Stimulated activated CD8-positive, alpha-beta memory T cell treated with anti-CD3 and anti-CD28 coated beads, Interleukin-12 subunit alpha, Interleukin-12 subunit beta, amount 100 ng/mL, for 4 hours (primary cell): ENCODE results near the gene PRSS23.
A peak's percentile ranks its signal among the peaks of the same experiment; 100 is the strongest.
"Not testable (repeated sequence)": the region's sequence is repeated elsewhere in the genome, so short reads cannot be mapped to it uniquely, and the experiment has no call there.

Source experiments
- DNase-seq: peaks from one replicate; pipeline ENCODE4 v3.0.0-alpha.2; 2020; ENCODE audit warnings: low read depth

The PRSS23 gene, protein sequence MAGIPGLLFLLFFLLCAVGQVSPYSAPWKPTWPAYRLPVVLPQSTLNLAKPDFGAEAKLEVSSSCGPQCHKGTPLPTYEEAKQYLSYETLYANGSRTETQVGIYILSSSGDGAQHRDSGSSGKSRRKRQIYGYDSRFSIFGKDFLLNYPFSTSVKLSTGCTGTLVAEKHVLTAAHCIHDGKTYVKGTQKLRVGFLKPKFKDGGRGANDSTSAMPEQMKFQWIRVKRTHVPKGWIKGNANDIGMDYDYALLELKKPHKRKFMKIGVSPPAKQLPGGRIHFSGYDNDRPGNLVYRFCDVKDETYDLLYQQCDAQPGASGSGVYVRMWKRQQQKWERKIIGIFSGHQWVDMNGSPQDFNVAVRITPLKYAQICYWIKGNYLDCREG

DNA sequence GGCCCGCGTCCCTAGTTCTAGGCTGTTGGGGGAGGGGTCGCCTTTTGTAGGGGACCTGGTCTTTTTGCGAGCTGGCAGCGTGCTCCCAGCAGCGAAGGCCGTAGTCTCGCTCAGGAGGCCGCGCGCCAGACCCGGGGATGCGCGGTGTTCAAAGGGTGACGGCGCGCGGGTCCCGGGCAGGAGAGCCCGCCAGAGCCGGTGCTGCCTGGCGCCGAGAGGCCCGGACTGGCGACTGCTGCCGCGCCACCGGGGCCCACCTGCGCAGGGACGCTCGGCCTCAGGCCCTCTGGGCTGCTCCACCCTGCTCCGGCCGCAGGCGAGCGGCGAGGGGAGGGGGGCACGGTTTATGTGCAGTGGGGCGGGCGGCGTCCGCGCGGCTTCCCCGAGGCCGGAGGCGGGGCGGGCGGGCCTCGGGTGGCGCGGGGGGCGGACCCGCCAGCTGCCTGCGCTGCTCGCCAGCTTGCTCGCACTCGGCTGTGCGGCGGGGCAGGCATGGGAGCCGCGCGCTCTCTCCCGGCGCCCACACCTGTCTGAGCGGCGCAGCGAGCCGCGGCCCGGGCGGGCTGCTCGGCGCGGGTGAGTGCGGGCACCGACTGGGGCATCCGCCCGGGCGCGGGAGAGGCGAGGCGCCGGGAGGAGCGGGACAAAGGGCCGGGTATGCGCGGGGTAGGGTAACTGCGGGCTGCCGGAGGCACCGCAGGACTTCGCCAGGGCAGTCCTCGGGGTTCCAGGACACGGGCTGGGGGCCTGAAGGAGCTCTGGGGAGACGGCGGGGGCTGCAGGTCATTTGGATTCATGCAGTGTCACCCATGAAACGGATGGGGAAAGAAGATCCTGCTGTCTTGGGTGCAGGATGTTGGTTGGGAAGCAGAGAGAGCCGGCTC is at the start of gene PRSS23:
Gene PRSS23, plus strand, starts transcription at position 467 of the 884 bp plus-strand sequence. CDS start 7,102 bp downstream, outside the sequence.
- DNase-seq = peak; percentile 16

DNA sequence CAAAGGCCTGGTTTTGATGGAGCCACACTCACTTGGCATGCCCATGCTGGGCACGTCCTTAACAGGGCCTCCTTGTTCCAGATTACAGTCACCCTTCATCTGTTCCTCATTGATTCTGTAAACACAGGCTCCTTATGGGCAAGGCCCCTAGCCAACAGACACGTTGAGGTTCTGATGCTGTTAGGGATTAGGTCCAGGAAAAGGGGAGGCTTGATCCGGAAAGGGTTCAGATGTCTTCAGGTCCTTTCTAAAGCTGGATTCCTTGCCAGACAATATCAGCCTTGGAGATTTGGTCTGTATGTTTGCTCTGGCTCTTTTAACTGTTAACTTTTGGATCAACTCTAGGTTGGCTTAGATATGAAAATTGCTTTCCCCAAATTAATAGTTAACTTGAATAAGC is 46.9 kb upstream of the PRSS23 start:
- DNase-seq = no peak

DNA sequence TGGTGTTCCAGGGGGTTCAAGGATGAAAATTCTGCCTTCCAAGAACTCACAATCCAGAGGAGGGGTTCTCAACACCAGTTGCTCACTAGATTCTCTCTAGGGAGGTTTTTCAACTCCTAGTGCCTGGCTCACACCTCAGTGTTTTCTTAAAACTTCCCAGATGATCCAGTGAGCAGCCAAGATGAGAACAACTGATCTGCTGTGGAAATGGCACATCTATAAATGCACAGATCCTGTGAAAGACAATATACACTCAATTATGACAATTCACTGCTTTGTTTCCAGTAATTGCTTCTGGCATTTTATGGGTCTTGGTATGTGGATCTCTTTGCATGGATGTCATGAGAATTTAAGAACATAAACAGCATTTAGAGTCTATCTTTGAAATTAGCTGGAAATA is 45.2 kb upstream of the PRSS23 start:
- DNase-seq = no peak

DNA sequence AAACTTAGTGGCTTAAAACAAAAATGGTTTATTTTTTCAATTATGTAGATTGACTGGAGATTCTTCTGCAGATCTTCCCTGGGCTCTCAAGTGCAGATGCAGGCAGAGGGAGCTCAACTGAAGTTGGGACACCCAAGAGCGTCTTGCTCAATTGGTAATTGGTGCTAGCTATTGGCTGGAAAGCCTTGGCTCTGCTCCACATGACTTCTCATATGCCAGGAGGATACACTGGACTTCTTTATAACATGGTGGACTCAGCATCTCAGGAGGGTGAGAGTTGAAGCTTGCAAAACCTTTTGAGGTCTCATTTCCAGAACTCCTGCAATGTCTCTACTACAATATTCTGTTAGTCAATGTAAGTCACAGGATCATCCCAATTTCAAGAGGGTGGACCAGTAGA is 42.2 kb upstream of the PRSS23 start:
- no peak for DNase-seq

DNA sequence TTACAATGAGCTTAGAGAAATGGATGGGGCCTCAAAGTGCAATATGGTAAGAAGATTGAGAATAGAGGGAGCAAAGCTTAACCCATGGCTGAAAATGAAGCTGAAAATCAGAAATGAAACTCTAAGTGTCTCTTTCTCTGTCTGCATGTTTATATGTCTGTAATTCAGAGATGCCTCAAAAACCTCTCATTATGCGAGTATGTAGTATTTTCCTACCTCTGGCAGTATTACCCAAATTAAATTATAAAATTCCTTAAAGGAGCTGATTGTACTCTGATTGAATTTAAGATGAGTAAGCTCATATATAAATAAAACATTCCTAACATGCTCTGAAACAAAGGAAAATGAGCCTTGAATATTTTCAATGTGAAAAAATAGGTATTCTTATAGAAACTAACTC is 39.8 kb upstream of the PRSS23 start:
- no peak for DNase-seq

DNA sequence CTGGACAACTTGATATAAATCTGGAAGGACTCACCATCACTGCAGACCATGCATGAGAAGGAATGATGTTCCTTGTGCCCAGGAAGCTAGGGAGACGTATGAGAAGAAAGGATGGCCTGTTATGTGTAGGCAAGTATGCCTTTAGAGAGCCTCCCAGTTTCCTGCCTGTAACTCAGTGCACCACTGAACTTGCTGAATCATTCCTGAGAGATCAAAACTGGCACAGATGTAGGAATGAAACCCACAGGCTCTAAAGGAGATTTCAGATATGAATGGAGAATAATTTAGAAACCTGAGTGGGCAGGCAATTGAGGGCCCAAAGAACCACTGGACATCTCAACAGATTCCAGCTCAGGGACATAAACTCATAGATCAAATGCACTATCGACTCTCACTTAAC is 38.4 kb upstream of the PRSS23 start:
- DNase-seq = no peak

DNA sequence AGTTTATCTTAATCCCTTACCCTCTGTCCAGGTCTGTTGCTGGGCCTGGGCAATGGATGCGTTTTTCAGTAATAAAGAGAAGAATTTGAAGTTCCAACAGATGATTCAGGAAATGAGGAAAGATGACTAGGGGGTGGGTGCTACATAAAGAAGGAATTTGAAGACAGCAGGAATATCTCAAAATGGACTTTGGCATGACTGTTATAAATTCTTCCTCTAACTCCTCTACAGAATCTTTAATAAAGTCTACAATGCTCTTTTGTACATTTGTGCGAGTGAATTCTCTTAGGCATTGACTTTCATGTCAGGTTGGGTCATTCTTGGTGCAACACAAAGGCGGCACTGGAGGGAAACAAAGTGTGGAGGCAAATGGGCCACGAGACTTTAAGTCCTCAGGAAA is 35.1 kb upstream of the PRSS23 start:
- DNase-seq = no peak

DNA sequence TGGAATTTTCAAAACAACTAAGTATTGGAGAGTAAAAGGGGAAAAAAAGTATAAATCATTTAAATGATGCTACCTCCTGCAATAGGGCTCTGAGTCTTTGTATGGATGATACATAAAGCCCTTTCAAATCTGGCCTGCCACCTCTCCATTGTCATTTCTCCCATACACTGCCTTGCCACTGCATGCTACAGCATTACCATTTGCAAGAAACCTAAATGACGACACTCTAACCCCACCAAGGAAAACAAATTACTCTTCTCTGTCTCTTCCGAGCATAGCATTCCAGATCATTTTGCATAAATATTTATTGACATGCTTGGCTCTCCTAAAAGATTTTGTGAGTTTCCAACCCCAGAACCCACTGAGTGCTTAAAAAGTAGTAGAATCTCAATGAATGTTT is 34.5 kb upstream of the PRSS23 start:
- no peak for DNase-seq

DNA sequence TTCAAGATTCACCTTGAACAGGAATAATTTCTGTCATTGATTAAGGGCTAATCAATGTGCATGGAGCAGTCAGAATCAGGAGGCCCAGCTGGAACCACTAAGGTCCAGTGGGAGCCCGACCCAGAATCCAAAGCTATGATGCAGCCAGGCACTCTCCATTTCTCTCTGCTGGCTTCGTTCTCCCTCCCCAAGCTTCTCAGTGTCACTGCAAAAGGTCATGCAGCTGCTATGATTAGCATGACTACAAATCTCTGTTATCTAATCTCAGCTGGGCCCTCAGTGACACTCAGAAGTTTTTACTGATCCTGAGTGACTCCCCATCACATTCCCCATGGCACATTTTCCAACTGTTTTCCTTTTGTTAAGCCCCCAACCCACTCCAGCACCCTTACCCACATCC is 31.1 kb upstream of the PRSS23 start:
- no peak for DNase-seq

DNA sequence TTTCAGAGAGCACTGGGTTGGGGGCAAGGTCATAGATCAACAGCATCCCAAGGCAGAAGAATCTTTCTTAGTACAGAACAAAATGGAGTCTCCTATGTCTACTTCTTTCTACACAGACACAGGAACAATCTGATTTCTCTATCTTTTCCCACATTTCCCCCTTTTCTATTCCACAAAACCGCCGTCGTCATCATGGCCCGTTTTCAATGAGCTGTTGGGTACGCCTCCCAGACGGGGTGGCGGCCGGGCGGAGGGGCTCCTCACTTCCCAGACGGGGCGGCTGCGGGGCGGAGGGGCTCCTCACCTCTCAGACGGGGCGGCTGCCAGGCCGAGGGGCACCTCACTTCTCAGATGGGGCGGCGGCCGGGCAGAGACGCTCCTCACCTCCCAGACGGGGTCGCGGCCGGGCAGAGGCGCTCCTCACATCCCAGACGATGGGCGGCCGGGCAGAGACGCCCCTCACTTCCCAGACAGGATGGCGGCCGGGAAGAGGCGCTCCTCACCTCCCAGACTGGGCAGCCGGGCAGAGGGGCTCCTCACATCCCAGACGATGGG is 29.8 kb upstream of the PRSS23 start:
- not testable (repeated sequence) for DNase-seq

DNA sequence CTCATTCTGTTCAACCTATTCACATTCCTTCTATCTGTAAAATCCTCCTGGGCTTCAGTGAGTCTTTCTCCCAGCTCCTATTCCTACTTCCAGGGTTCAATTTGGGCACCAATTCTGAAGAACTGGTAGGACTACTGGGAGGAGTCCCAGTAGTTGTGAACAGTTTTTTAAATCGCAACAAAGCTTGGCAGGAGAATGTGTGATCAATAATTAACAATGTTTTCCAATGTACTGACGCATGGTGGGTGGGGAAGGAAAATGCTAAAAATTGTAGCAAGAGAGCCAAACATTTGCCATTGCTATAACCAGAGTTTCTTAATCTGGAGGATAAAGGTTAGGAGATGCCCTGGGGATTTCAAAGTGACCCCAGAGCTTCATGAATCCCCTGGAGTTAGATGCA is 27.3 kb upstream of the PRSS23 start:
- no peak for DNase-seq

DNA sequence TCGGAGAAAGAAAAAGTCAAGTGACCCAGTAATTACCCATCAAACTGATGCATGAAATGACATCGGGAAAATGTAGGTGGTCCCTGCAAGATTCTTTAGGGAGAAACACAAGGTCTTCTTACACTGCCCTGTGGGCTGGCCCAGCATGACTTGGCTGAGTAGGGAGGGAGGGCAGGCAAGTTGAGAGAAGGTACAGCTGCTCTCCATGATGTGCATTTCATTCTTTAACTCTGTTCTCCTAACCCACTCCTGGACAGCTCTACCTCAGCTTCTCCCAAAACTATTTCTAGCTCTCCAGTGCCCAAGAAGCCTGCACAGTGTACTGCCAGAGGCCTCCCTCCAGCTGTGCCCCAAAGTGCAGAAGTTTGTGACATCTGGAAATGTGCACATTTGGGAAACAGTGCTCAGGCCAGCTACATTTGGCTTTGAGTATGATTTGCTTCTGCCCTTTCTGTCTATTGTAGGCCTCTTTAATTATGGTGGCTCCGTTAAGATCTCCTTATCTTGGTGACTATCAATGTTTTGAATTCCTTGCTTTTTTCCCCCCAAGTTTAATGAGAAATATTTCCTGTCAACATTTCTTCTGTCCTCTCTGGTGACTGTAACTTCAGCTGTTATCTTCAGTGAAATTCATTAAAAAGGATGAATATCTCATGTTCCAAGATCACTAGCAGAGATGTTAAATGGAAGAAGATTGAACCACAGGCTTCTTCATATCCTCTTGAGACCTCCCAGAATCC is 26.7 kb upstream of the PRSS23 start:
- no peak for DNase-seq

DNA sequence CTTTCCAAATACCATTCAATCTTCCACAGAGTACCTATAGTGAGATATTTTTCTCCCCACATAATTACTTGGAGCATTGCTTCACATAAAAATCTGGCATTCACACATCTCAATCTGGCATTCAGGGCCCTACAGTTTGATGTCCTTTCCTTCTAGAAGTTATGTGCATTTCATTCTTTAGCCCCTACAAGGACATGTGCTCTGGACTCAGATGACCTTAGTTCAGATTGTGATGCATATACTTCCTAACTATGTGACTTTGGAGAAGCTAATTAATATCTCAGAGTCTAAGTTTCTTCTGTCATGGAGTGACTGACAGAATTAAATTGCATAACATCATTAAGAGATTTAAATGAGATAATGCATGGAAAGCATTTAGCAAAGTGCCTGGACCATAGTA is 25.9 kb upstream of the PRSS23 start:
- DNase-seq = no peak

DNA sequence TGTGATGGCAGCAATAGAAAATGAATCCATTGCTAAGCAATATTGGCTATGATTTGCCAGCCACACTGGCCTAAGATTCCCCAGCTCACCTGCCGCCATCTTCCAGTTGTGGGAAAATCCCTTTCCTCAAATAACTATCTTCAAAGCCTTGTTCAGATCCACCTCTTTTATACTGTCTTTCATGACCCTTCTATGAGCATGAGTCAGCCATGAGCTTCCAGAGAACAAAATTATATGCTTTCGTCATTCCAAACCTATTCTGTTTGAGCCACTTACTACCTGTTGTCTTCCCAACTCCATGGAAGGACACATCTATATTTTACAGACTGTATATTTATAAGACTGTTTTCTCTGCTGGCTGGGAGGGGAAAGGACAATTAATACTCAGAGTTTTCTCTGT is 25.0 kb upstream of the PRSS23 start:
- no peak for DNase-seq

DNA sequence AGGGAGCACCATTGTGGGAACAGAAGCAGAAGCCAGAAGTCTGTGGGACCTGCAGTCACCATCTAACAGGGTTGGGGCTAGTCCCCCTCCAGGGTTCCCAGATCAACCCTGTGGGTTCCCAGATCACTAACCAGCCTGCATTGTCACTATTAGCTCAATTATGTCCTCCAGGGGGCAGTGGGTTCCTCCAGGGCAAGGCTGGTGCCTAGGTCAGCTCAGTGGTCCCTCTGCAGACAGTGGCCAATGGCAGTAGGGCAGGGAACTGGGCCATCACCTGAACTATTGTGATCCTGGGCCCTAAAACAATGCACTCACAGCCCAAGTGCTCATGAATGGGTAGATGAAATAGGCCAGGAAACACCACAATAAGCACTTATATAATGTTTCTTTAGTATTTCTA is 18.8 kb upstream of the PRSS23 start:
- DNase-seq = no peak

DNA sequence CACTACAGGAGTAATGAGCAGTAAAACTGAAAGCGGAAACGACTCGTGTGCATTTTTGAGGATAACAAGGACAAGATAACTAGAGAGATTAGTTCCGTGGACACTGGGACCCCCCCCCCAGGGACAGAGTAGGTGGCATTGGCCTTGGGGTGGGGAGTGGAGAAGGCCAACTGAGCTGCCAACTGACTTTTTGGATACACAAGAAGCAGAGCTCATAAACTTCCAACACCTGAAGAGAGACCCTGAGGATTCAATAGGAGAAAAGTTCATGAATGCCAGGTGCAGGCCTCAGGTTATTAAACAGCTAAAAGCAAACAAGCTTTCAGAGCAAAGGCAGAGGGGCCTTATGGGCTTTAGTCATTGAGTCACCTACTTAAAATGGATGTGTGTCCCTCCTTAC is 17.6 kb upstream of the PRSS23 start:
- DNase-seq = no peak

DNA sequence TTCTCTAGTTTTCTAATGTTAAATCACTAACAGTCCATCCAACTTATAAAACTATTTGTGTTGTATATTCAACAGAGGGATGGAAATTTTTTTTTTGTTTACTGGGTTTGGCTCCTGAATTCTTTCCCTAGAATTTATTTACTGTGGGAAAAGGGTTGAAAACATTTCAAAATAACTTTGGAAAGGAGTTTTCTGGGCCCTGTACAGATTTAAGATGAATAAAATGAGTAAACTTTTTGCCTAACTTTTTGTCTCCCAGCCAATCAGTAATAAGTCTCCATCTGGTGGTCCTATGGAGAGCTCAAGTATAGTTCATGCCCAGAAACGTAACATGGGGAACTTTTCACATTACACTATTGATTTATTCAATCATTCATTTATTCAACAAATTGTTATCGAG is 16.7 kb upstream of the PRSS23 start:
- DNase-seq = no peak

DNA sequence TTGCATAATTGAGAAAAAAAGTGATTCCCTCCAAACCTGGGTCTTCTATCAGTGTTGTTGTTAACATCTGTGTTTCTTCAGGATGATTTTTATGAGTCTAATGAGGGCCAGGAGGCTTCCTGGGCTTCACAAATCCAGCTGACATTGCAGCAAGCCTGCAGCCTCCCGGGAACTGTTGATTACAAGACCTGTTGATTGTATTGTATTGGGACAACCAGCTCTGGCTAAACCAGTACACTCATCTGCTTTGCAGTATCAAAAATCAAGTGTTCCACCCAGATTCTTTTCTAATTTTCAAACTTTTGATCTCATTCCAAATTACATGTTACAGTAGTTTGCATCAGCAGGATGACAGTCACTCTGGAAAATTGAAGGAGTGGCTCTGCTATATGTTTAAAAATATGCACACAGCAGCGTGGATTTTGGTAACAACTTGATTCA is 16.1 kb upstream of the PRSS23 start:
- DNase-seq = no peak

DNA sequence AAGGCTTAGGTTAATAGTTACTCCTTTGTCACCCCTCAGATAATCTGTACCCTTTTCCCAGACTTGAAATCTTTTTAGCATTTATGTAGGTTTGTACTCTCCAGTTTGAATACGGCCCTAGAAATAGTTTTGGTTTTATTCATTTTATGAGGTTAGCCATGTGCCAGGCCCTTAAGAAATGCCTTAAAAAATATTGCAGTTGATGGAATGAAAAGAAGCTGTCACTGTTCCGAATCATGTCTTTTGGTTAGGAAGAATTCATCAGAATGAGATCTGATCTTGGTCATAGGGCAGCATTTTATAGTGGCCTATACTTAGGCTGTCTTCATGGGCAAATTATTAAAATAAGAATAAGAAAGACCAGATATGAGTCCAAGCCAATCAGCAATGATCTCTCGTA is 14.8 kb upstream of the PRSS23 start:
- no peak for DNase-seq

DNA sequence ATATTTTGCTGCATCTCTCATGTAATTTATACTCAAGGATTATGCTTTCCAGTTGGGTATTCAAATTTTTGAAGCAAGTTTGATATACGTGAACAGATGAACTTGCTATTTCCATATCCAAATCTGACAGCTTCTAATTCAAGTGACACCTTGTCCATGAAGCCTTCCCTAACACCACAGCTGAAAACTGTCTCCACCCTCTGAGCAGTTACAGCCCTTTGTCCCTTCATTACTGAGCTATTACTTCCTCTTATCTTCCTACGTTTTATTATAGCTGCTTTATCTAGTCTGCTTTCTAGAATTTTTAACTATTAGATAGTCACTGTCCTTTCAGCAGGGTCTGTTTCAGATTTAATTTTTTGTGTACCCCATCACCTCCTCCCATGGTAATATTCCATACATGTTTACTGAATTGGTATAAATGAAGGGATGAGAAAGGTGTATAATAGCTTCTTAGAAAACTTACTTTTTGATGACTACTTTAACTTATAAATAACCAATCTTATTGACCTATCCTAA is 13.3 kb upstream of the PRSS23 start:
- no peak for DNase-seq

DNA sequence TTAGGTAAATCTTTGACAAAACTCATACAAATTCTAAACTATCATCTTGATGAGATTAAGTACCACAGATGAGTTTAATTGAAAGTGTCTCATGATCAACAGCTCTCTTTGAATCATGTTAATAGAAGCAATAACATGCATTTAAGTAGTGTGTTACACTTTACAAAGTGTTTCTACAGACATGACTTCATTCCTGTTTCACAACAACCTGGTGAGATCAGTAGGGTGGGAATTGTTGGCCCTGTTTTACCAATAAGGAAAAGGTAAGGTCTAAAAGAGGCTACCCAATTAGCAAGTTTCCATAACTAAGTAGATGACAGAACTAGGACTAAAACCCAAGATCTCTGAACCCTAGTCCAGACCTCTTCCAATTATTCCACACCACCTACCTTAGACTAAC is 12.7 kb upstream of the PRSS23 start:
- DNase-seq = no peak

DNA sequence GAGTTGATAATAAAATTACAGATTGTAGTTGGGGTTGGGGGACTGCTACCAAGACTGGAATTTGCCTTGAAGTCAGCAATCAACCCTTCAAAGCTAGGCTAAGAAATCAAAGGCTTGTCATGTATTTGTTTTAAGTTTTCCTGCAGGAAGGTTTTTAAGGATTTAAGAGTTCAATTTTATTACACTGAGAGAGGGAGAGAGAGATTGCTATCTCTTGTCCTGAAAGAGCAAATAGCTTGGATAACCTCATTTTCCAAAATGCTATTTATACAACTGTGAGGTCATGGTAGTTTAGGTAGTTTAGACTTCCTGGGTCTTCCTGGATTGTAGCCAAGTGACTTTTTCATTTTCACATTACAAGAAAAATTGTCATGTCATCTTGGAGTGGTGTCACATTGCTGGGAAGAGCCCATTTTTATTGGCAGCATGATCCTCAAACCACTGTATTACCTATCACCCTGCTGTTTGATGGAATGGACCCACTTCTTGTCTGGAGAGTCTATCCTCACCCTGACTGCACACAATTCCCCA is 10.1 kb upstream of the PRSS23 start:
- no peak for DNase-seq
